KMS-11 (cell line): ENCODE results near the gene AQR.
"Not testable (repeated sequence)": the region's sequence is repeated elsewhere in the genome, so short reads cannot be mapped to it uniquely, and the experiment has no call there.

ENCODE experiments used
- H2AFZ ChIP-seq: fragments of 200-600 bp; sonication (generic); 2 replicates; pipeline ENCODE4 v1.6.1; 2016; ENCODE audit warnings: antibody characterized with exemption, mixed run types, low read depth
- H3K27ac ChIP-seq: fragments of 200-600 bp; sonication (generic); 2 replicates; pipeline ENCODE4 v1.6.1; 2016; ENCODE audit warnings: mild to moderate bottlenecking, mixed run types
- H3K27me3 ChIP-seq: fragments of 200-600 bp; sonication (generic); 2 replicates; pipeline ENCODE4 v1.6.1; 2017; ENCODE audit warnings: mild to moderate bottlenecking, low read depth, mixed run types, moderate library complexity; ENCODE audit not compliant: insufficient read depth
- H3K36me3 ChIP-seq: fragments of 200-600 bp; sonication (generic); 2 replicates; pipeline ENCODE4 v1.6.1; 2017; ENCODE audit warnings: mild to moderate bottlenecking, mixed run types; ENCODE audit not compliant: insufficient read depth
- H3K4me1 ChIP-seq: fragments of 200-600 bp; sonication (generic); 2 replicates; pipeline ENCODE4 v1.6.1; 2016; ENCODE audit warnings: mild to moderate bottlenecking, low read depth, mixed run types; ENCODE audit not compliant: poor library complexity, severe bottlenecking
- H3K4me2 ChIP-seq: fragments of 200-600 bp; sonication (generic); 2 replicates; pipeline ENCODE4 v1.7.0; 2016; ENCODE audit warnings: mild to moderate bottlenecking, mixed run types
- H3K4me3 ChIP-seq: fragments of 200-600 bp; sonication (generic); IDR thresholded peaks from 2 replicates; pipeline ENCODE4 v1.6.1; 2017; ENCODE audit warnings: low read depth, low read length, mixed read lengths; ENCODE audit not compliant: insufficient read depth
- H3K79me2 ChIP-seq: fragments of 200-600 bp; sonication (generic); 2 replicates; pipeline ENCODE4 v1.6.1; 2016; ENCODE audit warnings: low read depth, mixed run types; ENCODE audit not compliant: insufficient read depth
- H3K9ac ChIP-seq: fragments of 200-600 bp; sonication (generic); 2 replicates; pipeline ENCODE4 v1.6.1; 2016; ENCODE audit warnings: mild to moderate bottlenecking, mixed run types
- H4K20me1 ChIP-seq: fragments of 200-600 bp; sonication (generic); 2 replicates; pipeline ENCODE4 v1.6.1; 2016; ENCODE audit warnings: mild to moderate bottlenecking, mixed run types; ENCODE audit not compliant: insufficient read depth
- CTCF ChIP-seq: fragments of 200-600 bp; sonication (generic); conservative IDR thresholded peaks from 2 replicates; pipeline ENCODE4 v1.6.1; 2017; ENCODE audit warnings: low read depth, mild to moderate bottlenecking, antibody characterized with exemption, low read length, moderate library complexity, mixed read lengths

Gene AQR

GRCh38 chr15:34813446-34814190 lies 155.9 kb downstream of the AQR start:
- no peak overlapping the region for H3K27ac ChIP-seq
- no peaks in the 10 kb centered on the region for H3K27me3 ChIP-seq
- H3K4me3 ChIP-seq, result no peak overlapping the region
- H3K4me1 ChIP-seq, result no peaks in the 10 kb centered on the region
- H4K20me1 ChIP-seq, result no peaks in the 10 kb centered on the region
- no peaks in the 10 kb centered on the region; the same call in 1 of the 2 replicates for H3K36me3 ChIP-seq
- no peak overlapping the region for H3K4me2 ChIP-seq
- no peaks in the 10 kb centered on the region for H3K79me2 ChIP-seq
- no peak overlapping the region for H3K9ac ChIP-seq
- H2AFZ ChIP-seq, result no peak overlapping the region
- TF ChIP-seq CTCF, result no peak

DNA sequence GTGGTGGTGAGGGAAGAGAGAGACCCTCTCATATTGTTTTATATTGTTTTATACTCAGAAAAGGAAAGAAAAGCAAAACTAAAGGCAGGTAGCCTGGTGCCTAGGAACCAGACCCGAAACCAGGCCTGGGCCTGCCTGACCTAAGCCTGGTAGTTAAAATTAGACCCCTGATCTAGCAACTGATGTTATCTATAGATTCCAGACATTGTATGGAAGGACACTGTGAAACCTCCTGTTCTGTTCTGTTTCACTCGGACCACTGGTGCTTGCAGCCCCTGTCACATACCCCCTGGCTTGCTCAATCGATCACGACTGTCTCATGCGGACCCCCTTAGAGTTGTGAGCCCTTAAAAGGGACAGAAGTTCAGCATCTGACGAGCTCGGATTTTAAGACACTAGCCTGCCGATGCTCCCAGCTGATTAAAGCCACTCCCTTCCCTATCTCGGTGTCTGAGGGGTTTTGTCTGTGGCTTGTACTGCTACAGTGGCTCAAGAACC lies 156.6 kb downstream of the AQR start:
- H3K27me3 ChIP-seq, H3K27ac ChIP-seq, H3K4me3 ChIP-seq, H2AFZ ChIP-seq, H3K9ac ChIP-seq, H3K4me2 ChIP-seq, H3K4me1 ChIP-seq, H3K79me2 ChIP-seq, H3K36me3 ChIP-seq, H4K20me1 ChIP-seq: not testable (repeated sequence)

DNA sequence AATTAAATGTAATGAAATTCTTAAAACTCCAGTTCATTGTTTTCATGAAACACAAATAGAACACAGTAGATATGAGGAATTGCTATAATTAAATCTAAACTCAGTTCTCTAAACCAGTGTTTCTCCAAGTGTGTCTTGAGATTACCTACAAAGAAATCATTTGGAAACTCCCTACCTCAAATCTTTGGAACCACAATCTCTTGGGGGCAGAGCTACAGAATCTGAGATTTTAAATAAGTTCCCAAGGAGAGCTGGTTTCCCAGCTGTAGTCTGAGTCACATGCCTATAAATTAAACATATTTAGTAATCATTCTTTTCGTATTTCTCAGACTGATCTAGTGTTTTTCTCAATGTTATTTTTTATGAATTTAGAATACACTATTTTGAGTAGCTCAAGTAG lies 157.2 kb downstream of the AQR start:
- H3K9ac ChIP-seq, result no peak overlapping the region
- no peak overlapping the region for H3K4me3 ChIP-seq
- no peak overlapping the region for H3K27ac ChIP-seq
- no peak for TF ChIP-seq CTCF
- H3K4me1 ChIP-seq, result no peaks in the 10 kb centered on the region
- no peak overlapping the region for H2AFZ ChIP-seq
- no peak overlapping the region for H3K4me2 ChIP-seq
- H3K79me2 ChIP-seq, result no peaks in the 10 kb centered on the region
- H3K36me3 ChIP-seq, result no peaks in the 10 kb centered on the region; the same call in 1 of the 2 replicates
- H4K20me1 ChIP-seq, result no peaks in the 10 kb centered on the region
- H3K27me3 ChIP-seq, result no peaks in the 10 kb centered on the region

- no peaks in the 10 kb centered on the region for H3K79me2 ChIP-seq
- no peaks in the 10 kb centered on the region for H3K4me1 ChIP-seq
- TF ChIP-seq CTCF, result no peak
- H4K20me1 ChIP-seq, result no peaks in the 10 kb centered on the region
- H3K36me3 ChIP-seq, result no peaks in the 10 kb centered on the region
- no peak overlapping the region for H3K27ac ChIP-seq
- H2AFZ ChIP-seq, result no peak overlapping the region
- no peaks in the 10 kb centered on the region for H3K27me3 ChIP-seq
- no peak overlapping the region for H3K4me3 ChIP-seq
- H3K4me2 ChIP-seq, result no peak overlapping the region
- H3K9ac ChIP-seq, result no peak overlapping the region
Observed at GRCh38 chr15:34810443-34811129, 159.0 kb downstream of the AQR start.

- H3K4me2 ChIP-seq, result no peak overlapping the region
- no peaks in the 10 kb centered on the region for H3K27me3 ChIP-seq
- no peaks in the 10 kb centered on the region for H3K4me1 ChIP-seq
- H3K27ac ChIP-seq, result no peak overlapping the region
- no peak overlapping the region for H3K4me3 ChIP-seq
- no peak for TF ChIP-seq CTCF
- H3K79me2 ChIP-seq, result no peaks in the 10 kb centered on the region
- no peaks in the 10 kb centered on the region for H4K20me1 ChIP-seq
- H3K9ac ChIP-seq, result no peak overlapping the region
- no peaks in the 10 kb centered on the region for H3K36me3 ChIP-seq
- no peak overlapping the region for H2AFZ ChIP-seq
Observed at GRCh38 chr15:34809186-34809585, 160.4 kb downstream of the AQR start.
